Smooth muscle cell of bladder (primary cell): Measurements from ENCODE around the gene LGI1. TPM values are rescaled to one million over a fixed set of nuclear protein-coding genes. Genes with fewer than 3 reads are reported as not detected.

Source experiments
- total RNA-seq: library from RNA; depleted of rRNA; stranded (reverse); fragments of >200 nt; gene quantifications from 2 replicates; pipeline ENCODE4 v1.2.3, GENCODE V29; 2014

The LGI1 gene
- total RNA-seq: 0.14 TPM in 1 of 2 replicates, not detected in the other

GRCh38 chr10:93757801-93758507 is at the start of gene LGI1:
Gene LGI1, plus strand, starts transcription at chr10:93757936. Its CDS starts 209 bp downstream, at chr10:93758145.

Other genes starting within 250 kb of the LGI1 start
- gene FFAR4, start 191.3 kb upstream of the LGI1 start, total RNA-seq: not detected in 2 replicates
- gene RBP4, start 156.7 kb upstream of the LGI1 start, total RNA-seq: 0.37 TPM in 1 of 2 replicates, not detected in the other
- not detected in 2 replicates for gene PDE6C, start 145.4 kb upstream of the LGI1 start, total RNA-seq
- gene FRA10AC1, start 55.3 kb upstream of the LGI1 start, total RNA-seq: 4.8 and 6.1 TPM in 2 replicates
- 3.5 and 3.7 TPM in 2 replicates for gene SLC35G1, start 136.0 kb downstream of the LGI1 start, total RNA-seq
- 0.28 and 0.55 TPM in 2 replicates for gene PLCE1, start 236.0 kb downstream of the LGI1 start, total RNA-seq